ENCODE data around the gene CLECL1.
"Not testable (repeated sequence)": the region's sequence is repeated elsewhere in the genome, so short reads cannot be mapped to it uniquely, and the experiment has no call there.

CLECL1 gene

GRCh38 chr12:9718968-9719367, 13.9 kb downstream of the CLECL1 start:
- DNase-seq: no peak

- DNase-seq: no peak
These were observed 15.6 kb downstream of the CLECL1 start for GRCh38 chr12:9717070-9717925.

- not testable (repeated sequence) for DNase-seq
These were observed 19.8 kb downstream of the CLECL1 start for GRCh38 chr12:9713032-9713558.

GRCh38 chr12:9711664-9712063, 21.2 kb downstream of the CLECL1 start:
- no peak for DNase-seq

GRCh38 chr12:9710584-9711375, 22.1 kb downstream of the CLECL1 start:
- DNase-seq: no peak

GRCh38 chr12:9708853-9709252, 24.0 kb downstream of the CLECL1 start:
- no peak for DNase-seq

- DNase-seq: peak; percentile 61
These were observed 24.8 kb downstream of the CLECL1 start for GRCh38 chr12:9707864-9708808.

- DNase-seq: no peak
These were observed 25.5 kb downstream of the CLECL1 start for GRCh38 chr12:9707356-9707755.

- DNase-seq: no peak
These were observed 26.7 kb downstream of the CLECL1 start for GRCh38 chr12:9706086-9706685.

GRCh38 chr12:9704561-9704960, 28.3 kb downstream of the CLECL1 start:
- not testable (repeated sequence) for DNase-seq

- DNase-seq: no peak
These were observed 30.6 kb downstream of the CLECL1 start for GRCh38 chr12:9702255-9702654.

GRCh38 chr12:9701380-9702154, 31.3 kb downstream of the CLECL1 start:
- DNase-seq: no peak

- no peak for DNase-seq
These were observed 32.3 kb downstream of the CLECL1 start for GRCh38 chr12:9700606-9700956.

- no peak for DNase-seq
These were observed 32.8 kb downstream of the CLECL1 start for GRCh38 chr12:9699898-9700605.

GRCh38 chr12:9699269-9699897, 33.5 kb downstream of the CLECL1 start:
- DNase-seq: no peak

GRCh38 chr12:9698681-9699080, 34.2 kb downstream of the CLECL1 start:
- no peak for DNase-seq

GRCh38 chr12:9697619-9698018, 35.3 kb downstream of the CLECL1 start:
- DNase-seq: no peak

GRCh38 chr12:9695661-9696060, 37.2 kb downstream of the CLECL1 start:
- DNase-seq: not testable (repeated sequence)

GRCh38 chr12:9695150-9695549, 37.7 kb downstream of the CLECL1 start:
- DNase-seq: not testable (repeated sequence)

GRCh38 chr12:9694241-9694640, 38.7 kb downstream of the CLECL1 start:
- no peak for DNase-seq

All from activated CD4-positive, CD25-positive, alpha-beta regulatory T cell treated with anti-CD3 and anti-CD28 coated beads, Interleukin-2, amount 50 U/mL, for 72 hours (primary cell).